Activated CD8-positive, alpha-beta T cell treated with anti-CD3 and anti-CD28 coated beads, Interleukin-2, amount 10 ng/mL, durations not matched to agents 7 days and 5 days (primary cell): Measurements from ENCODE around the gene GALNT18. TPM values are rescaled to one million over a fixed set of nuclear protein-coding genes. Genes with fewer than 3 reads are reported as not detected.

Experiments
- ATAC-seq: fragments of 150-1000 bp; cut with Tn5 transposase; one replicate; pipeline ENCODE4 v1.10.0; 2021; ENCODE audit warnings: moderate library complexity
- CTCF ChIA-PET: fragments of 350-600 bp; sonication (Branson Sonifier 250); formaldehyde crosslinking; loops from one replicate; lab custom pipeline; 2021; ENCODE audit warnings: antibody characterized with exemption; lab: Charles Lee
- POLR2A ChIA-PET: fragments of 350-600 bp; sonication (Branson Sonifier 250); formaldehyde crosslinking; loops from one replicate; lab custom pipeline; 2021; ENCODE audit warnings: antibody characterized with exemption; lab: Charles Lee
- DNase-seq: peaks from one replicate; pipeline ENCODE4 v3.0.0-alpha.2; 2020
- H3K27ac Mint-ChIP-seq: one replicate; pipeline ENCODE4 v1.8.0; 2021; ENCODE audit warnings: mild to moderate bottlenecking, mixed read lengths
- H3K27me3 Mint-ChIP-seq: one replicate; pipeline ENCODE4 v1.8.0; 2021; ENCODE audit warnings: low read depth, mixed read lengths
- H3K36me3 Mint-ChIP-seq: one replicate; pipeline ENCODE4 v1.8.0; 2021; ENCODE audit warnings: low read depth, mixed read lengths
- H3K4me1 Mint-ChIP-seq: one replicate; pipeline ENCODE4 v1.8.0; 2021; ENCODE audit warnings: low read depth, mixed read lengths
- H3K4me3 Mint-ChIP-seq: one replicate; pipeline ENCODE4 v1.8.0; 2021; ENCODE audit warnings: mild to moderate bottlenecking, mixed read lengths
- H3K9me3 Mint-ChIP-seq: one replicate; pipeline ENCODE4 v1.8.0; 2022; ENCODE audit warnings: mixed read lengths; ENCODE audit not compliant: insufficient read depth
- total RNA-seq, 2 experiments: library from RNA; stranded (reverse); gene quantifications; one replicate each; pipeline ENCODE4 v1.2.3, GENCODE V29; 2021

The GALNT18 gene
- total RNA-seq, 2 experiments from 2014 or later = 0.23 to 0.42 TPM

DNA sequence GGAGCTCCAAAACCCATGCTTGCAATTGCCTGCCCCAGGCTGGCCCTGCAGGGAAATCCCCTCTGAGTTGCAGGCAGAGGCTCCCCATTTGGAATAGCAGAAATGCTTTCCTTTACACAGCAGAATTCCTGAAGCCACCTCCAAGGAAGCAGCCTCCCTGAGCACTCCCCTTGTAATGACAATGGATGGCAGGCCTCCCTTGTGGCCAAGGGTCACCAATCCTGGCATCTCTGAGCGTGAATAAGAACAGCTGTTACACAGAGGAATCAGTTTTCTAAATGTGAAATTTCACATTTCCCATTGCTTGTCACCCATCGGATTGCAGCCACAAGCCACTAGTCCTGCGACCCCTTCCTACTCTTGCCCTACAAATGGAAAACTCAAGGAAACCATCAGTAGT, 107.6 kb downstream of the GALNT18 start:
- no peak overlapping the region for H3K27ac Mint-ChIP-seq
- DNase-seq = no peak
- H3K27me3 Mint-ChIP-seq = no peaks in the 10 kb centered on the region
- POLR2A ChIA-PET = no interaction called here
- H3K9me3 Mint-ChIP-seq = no peaks in the 10 kb centered on the region
- CTCF ChIA-PET = interaction anchor here (1.2 kb wide), 1 partner anchor 775 kb away, joined by 3 read pairs; no protein-coding TSS in a partner anchor
- no peak for ATAC-seq
- no peak overlapping the region for H3K4me3 Mint-ChIP-seq
- no peaks in the 10 kb centered on the region for H3K4me1 Mint-ChIP-seq
- H3K36me3 Mint-ChIP-seq = no peaks in the 10 kb centered on the region

DNA sequence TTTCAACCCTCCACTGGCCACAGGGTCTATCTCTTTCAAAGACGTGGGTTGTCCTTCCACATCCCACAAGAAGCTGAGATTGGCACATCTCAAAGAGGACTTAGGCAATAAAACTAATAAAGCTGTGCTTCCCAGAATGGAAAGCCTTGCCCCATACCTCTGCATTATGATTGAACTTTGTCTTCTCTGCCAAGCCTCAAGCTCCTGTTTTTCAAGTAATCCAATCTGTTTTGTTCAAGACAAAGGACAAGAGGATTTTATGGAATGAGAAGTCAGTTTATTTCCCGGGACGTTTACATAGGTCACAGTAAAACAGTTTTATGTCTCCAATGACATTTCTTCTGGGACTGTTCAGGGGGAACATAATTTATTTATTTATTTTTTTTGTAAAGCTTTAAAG, 108.4 kb downstream of the GALNT18 start:
- ATAC-seq (no peak), DNase-seq (no peak)
- peaks cover 4% of the 10 kb centered on the region for H3K27me3 Mint-ChIP-seq
- ChIA-PET POLR2A (no interaction called here), CTCF (interaction anchor here (1.2 kb wide), 1 partner anchor 776 kb away, joined by 3 read pairs; no protein-coding TSS in a partner anchor)
- no peaks in the 10 kb centered on the region for H3K36me3 Mint-ChIP-seq
- no peak overlapping the region for H3K27ac Mint-ChIP-seq
- no peaks in the 10 kb centered on the region for H3K4me1 Mint-ChIP-seq
- no peaks in the 10 kb centered on the region for H3K9me3 Mint-ChIP-seq
- no peak overlapping the region for H3K4me3 Mint-ChIP-seq

DNA sequence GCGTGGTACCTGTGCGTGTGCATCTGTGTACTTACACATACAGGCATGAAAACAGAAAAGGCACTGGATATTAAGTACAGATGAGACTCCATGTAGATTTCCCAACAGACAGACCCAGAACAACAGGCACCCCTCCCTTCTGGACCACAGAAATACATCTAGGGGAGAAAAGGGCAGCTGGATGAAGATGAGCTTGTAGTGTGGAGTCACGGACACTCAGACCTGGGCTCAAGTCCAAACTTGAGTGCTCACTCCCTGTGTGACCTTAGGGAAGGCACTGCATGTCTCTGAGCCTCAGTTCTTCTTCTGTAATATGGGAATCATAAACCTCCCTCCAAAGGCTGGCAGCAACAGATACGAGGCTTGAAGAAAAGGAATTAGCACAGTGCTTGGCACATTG, 108.9 kb downstream of the GALNT18 start:
- H3K4me3 Mint-ChIP-seq = no peak overlapping the region
- CTCF ChIA-PET = no interaction called here
- DNase-seq (no peak), ATAC-seq (no peak)
- POLR2A ChIA-PET = no interaction called here
- H3K36me3 Mint-ChIP-seq = no peaks in the 10 kb centered on the region
- no peaks in the 10 kb centered on the region for H3K9me3 Mint-ChIP-seq
- H3K4me1 Mint-ChIP-seq = no peaks in the 10 kb centered on the region
- H3K27ac Mint-ChIP-seq = no peak overlapping the region
- H3K27me3 Mint-ChIP-seq = peaks cover 7% of the 10 kb centered on the region

DNA sequence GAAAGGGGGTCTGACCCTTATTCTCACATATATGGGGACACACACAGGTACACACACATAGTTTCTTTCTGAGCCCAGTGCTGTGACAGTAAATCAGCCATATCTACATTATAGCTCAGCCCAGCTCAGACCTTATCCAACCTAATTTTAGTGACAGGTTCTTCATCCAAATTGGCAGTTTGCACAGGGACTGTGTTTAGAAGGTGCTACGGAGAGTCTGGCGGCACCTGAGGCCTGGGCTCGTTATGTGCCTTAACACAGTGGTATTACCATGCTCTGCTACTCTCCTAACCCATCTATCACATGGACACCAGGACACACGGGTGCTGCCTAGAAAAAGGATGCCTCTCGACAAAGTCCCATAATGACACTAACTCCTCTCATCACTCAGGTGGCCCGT, 109.3 kb downstream of the GALNT18 start:
- ATAC-seq = no peak
- no peaks in the 10 kb centered on the region for H3K4me1 Mint-ChIP-seq
- H3K27me3 Mint-ChIP-seq = peaks cover 11% of the 10 kb centered on the region
- H3K4me3 Mint-ChIP-seq = no peak overlapping the region
- CTCF ChIA-PET = no interaction called here
- POLR2A ChIA-PET = no interaction called here
- H3K9me3 Mint-ChIP-seq = no peaks in the 10 kb centered on the region
- no peaks in the 10 kb centered on the region for H3K36me3 Mint-ChIP-seq
- H3K27ac Mint-ChIP-seq = no peak overlapping the region
- DNase-seq = no peak

DNA sequence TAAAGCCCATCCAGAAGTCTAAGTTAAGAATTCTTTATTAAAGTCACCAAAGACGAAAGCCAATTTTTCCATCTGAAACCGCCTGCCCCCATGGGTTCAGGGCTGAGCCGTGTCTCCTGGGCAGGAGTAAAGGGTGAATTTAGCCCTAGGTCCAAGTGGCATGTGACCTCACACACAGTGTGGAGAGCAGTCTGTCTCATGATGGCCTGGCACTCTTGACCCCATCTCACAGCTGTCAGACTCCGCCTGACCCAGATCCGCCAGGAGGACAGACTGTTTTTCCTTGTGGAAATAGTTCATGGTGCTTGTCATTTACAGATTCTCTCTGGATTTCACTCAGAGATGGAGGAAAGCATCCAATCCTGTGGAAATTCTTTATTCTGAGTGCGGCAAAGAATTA, 109.7 kb downstream of the GALNT18 start:
- peaks cover 11% of the 10 kb centered on the region for H3K27me3 Mint-ChIP-seq
- no peak for DNase-seq
- CTCF ChIA-PET = no interaction called here
- no peak overlapping the region for H3K27ac Mint-ChIP-seq
- H3K9me3 Mint-ChIP-seq = no peaks in the 10 kb centered on the region
- POLR2A ChIA-PET = no interaction called here
- no peaks in the 10 kb centered on the region for H3K4me1 Mint-ChIP-seq
- no peak for ATAC-seq
- no peaks in the 10 kb centered on the region for H3K36me3 Mint-ChIP-seq
- no peak overlapping the region for H3K4me3 Mint-ChIP-seq

DNA sequence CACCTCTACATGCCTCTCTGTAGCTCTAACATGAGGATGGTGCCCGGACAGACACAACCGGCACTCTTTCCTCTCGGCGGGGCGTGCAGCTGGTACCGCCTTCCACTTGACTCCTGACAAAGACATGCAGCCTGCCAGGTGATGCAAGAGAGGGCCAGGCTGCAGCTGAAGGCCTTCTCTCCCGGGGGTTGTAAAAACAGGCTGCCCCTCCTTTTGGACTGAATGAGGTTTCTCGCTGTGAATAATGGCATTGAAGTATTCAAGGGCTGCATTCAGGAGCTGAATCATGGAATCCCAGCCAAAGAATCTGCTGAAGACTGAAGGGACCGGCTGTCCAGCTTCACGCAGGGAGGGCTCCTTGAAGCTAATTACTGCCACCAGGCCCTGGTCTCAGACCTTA, 110.9 kb downstream of the GALNT18 start:
- H3K27ac Mint-ChIP-seq = no peak overlapping the region
- no peak for DNase-seq
- H3K9me3 Mint-ChIP-seq = no peaks in the 10 kb centered on the region
- ChIA-PET CTCF (no interaction called here), POLR2A (no interaction called here)
- no peaks in the 10 kb centered on the region for H3K4me1 Mint-ChIP-seq
- H3K4me3 Mint-ChIP-seq = no peak overlapping the region
- ATAC-seq = no peak
- no peaks in the 10 kb centered on the region for H3K36me3 Mint-ChIP-seq
- H3K27me3 Mint-ChIP-seq = peaks cover 11% of the 10 kb centered on the region

DNA sequence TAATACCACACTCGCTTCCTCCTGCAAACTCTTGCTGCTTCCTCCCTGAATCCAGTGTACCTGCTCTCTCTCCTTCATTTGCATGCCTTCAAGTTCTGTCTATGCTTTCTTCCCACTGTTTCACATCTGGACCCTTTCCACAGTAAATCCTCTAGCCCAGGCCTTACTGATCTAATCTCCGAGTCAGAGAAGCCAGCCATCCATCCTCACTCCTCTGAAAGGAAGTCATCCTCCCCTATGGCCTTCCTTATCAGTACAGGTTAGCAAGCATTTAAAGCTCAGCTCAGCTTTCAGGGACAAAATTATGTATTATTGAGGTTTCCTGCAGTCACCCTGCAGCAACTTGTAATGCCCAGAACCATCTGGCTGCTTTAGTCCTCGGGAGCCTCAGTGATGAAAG, 116.1 kb downstream of the GALNT18 start:
- no peak overlapping the region for H3K27ac Mint-ChIP-seq
- no peak overlapping the region for H3K4me3 Mint-ChIP-seq
- CTCF ChIA-PET = interaction anchor here (1.2 kb wide), 1 partner anchor 478 kb away, joined by 3 read pairs; no protein-coding TSS in a partner anchor
- H3K4me1 Mint-ChIP-seq = no peaks in the 10 kb centered on the region
- ATAC-seq (no peak), DNase-seq (no peak)
- POLR2A ChIA-PET = no interaction called here
- no peaks in the 10 kb centered on the region for H3K9me3 Mint-ChIP-seq
- H3K27me3 Mint-ChIP-seq = peaks cover 11% of the 10 kb centered on the region
- H3K36me3 Mint-ChIP-seq = no peaks in the 10 kb centered on the region

DNA sequence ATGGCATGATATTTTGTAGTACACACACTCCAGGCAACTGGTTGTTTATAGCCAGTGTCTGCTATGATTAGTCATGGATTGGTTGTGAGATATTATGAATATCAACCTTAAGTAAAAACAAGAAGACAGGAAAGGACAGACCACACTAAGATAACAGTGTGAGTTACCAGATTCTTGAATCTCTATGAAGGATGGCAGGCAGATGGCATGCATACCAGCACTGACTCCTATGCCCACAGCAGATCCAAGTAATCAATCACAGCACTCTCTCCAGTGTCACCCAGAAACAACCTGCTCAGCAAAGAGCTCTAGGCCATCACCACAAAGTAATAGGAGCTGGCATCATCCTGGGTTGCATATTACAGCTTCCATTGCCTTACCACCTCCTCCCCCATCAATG, 116.6 kb downstream of the GALNT18 start:
- ChIA-PET CTCF (interaction anchor here (1.2 kb wide), 1 partner anchor 477 kb away, joined by 3 read pairs; no protein-coding TSS in a partner anchor), POLR2A (no interaction called here)
- Mint-ChIP-seq H3K27me3 (peaks cover 11% of the 10 kb centered on the region), H3K4me3 (no peak overlapping the region), H3K4me1 (no peaks in the 10 kb centered on the region), H3K9me3 (no peaks in the 10 kb centered on the region), H3K36me3 (no peaks in the 10 kb centered on the region), H3K27ac (no peak overlapping the region)
- ATAC-seq (no peak), DNase-seq (no peak)

DNA sequence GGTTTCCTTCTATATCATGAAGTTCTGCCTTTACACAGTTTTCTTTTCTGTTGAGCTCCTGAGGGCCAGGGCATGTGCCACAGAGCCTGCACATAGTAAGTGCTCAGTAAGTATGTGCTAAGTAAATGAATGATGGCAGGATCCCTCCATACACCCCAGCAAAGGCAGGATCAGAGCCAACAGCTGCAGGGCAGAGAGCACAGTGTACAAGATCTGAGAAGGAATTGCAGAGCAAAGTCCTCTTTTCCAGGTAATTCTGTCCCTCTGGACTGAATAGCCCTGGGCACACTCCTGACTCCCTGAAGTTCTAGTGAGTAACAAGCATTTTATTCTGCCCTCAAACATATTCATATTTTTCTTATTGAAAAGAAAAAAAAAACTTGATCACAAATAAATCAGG, 117.7 kb downstream of the GALNT18 start:
- ChIA-PET CTCF (no interaction called here), POLR2A (no interaction called here)
- no peaks in the 10 kb centered on the region for H3K36me3 Mint-ChIP-seq
- ATAC-seq = no peak
- peaks cover 11% of the 10 kb centered on the region for H3K27me3 Mint-ChIP-seq
- H3K4me1 Mint-ChIP-seq = no peaks in the 10 kb centered on the region
- no peak overlapping the region for H3K27ac Mint-ChIP-seq
- H3K9me3 Mint-ChIP-seq = no peaks in the 10 kb centered on the region
- no peak overlapping the region for H3K4me3 Mint-ChIP-seq
- no peak for DNase-seq

DNA sequence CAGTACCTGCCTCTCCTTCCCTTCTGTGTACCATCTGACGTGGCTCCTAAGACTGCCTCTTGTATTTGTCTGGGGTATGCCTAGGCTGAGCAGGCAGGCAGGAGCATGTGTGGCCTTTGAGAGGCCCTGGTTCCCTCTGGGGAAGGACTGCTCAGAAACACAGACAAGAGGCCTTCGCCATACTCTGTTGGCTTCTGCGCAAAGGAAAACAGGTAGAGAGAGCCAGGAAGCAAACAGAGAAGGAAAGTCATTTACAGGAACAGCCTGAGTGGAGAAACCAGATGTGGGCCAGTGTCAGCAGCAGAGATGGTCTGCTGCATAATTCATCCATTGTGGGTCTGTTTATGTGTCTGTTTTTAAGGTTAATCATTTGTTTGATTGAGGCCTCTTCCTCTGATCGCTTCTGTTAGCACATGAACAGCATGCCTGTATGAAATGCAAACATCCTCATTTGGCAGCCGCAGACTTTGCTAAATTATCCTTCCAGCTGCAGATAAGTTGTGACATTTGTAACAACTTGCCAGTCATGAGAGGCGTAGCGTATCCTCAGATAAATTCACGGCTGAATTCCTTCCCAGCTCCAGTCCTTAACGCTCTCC, 119.4 kb downstream of the GALNT18 start:
- H3K9me3 Mint-ChIP-seq = no peaks in the 10 kb centered on the region
- no peaks in the 10 kb centered on the region for H3K4me1 Mint-ChIP-seq
- H3K27me3 Mint-ChIP-seq = no peaks in the 10 kb centered on the region
- POLR2A ChIA-PET = no interaction called here
- H3K4me3 Mint-ChIP-seq = no peak overlapping the region
- CTCF ChIA-PET = no interaction called here
- DNase-seq = no peak
- H3K36me3 Mint-ChIP-seq = no peaks in the 10 kb centered on the region
- H3K27ac Mint-ChIP-seq = no peak overlapping the region
- ATAC-seq = no peak

DNA sequence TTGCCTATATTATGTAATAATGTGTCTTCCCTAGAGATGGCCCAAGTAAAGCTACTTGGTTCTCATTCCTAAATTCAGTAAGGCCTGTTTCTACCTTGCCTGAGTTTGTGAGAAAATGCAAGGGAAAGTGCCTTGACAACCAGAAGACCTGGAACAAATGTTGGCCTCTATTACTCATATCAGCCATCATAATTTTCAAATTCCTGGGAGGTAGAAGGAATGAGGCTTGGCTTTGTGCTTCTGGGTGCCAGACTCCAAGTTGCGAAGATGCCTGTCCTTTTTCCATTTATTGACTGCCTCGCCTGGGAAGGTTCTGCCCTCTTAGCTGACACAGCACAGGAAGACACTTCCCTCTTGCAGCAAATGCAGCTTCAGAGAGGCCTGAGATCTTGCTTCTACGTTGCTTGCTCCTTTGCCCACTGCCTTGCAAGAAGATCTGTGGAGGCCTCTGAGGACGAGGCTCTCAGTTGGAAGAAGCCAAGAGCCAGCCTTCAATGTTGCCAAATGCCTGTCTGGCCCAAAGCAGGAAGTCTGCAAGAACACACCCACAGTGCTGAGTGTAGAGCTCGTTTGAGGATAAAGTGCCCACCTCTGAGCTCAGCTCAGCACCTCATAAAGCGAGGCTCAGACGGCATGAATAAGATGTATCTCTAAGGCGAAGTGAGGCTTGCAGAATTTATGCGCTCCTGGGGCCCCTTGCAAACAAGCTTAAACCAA, 120.1 kb downstream of the GALNT18 start:
- ATAC-seq (no peak), DNase-seq (no peak)
- no peak overlapping the region for H3K27ac Mint-ChIP-seq
- no peak overlapping the region for H3K4me3 Mint-ChIP-seq
- H3K27me3 Mint-ChIP-seq = no peaks in the 10 kb centered on the region
- no peaks in the 10 kb centered on the region for H3K36me3 Mint-ChIP-seq
- no peaks in the 10 kb centered on the region for H3K4me1 Mint-ChIP-seq
- H3K9me3 Mint-ChIP-seq = no peaks in the 10 kb centered on the region
- ChIA-PET CTCF (no interaction called here), POLR2A (no interaction called here)

DNA sequence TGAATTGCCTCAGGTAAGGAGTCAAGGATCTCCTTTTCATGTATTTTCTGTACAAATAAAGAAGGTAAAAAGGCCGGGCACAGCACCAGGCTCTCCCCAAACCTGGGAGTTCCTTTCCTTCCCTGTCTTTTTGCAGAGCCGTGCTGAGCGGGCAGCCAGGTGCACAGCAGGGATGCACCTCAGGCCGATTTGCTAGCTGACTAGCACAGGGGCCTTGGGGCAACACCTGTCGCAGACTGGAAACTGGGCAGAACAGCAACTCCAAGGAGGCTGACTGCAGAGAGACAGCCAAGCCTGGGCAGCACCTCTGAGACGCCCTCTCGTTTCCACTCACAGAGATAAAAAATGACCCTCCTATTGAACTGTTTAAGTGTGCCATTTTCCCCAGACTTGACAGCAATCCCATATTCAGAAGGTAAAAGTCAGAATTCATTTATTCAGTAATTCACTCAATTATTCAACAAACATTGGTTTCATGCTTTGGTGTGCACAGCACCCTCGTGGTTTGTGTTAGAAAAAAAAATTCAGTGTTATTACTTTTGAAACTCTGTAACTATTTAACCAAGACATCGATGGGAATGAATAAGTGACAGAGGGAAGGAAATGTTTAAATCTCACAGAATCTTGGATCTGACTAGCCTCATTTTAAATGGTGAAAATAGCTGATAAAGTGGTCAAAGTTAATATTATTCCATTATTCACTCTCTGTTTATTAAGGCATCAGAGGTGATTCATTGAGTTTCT, 120.9 kb downstream of the GALNT18 start:
- CTCF ChIA-PET = no interaction called here
- Mint-ChIP-seq H3K36me3 (no peaks in the 10 kb centered on the region), H3K4me1 (no peaks in the 10 kb centered on the region), H3K27ac (no peak overlapping the region), H3K27me3 (no peaks in the 10 kb centered on the region), H3K9me3 (no peaks in the 10 kb centered on the region), H3K4me3 (no peak overlapping the region)
- DNase-seq (no peak), ATAC-seq (no peak)
- POLR2A ChIA-PET = no interaction called here
